Measurements from ENCODE around the gene SYS1.
A peak's percentile ranks its signal among the peaks of the same experiment; 100 is the strongest.
"Not testable (repeated sequence)": the region's sequence is repeated elsewhere in the genome, so short reads cannot be mapped to it uniquely, and the experiment has no call there.

SYS1 gene

DNA sequence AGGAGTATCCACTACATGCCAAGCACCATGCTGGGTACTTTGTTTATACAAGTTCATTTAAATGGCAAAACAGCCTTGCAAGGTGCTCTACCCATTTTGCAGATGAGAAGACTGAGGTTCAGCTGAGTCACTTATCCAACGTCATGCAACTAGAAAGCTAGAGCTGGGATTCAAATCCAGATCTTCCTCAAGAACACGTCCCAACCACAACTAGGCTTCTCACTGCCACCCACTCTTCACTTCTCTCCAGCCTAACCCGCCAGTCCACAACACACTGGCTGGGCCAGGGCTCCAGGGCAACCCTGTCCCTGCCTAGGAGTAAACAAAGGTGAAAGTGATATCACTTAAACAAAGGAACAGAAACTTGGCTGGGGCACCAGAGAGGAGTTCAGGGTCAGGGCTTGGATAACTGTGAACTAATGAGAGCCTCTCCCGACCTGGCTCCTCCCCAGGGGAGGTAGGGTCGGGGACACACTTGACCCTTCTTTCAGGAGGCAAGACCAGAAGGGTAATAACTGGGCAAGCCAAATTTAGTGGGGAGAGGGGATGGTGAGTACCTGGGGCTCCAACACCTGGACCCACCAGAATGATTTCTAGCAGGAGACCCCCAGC lies 22.6 kb upstream of the SYS1 start:
- DNase-seq, result no peak

DNA sequence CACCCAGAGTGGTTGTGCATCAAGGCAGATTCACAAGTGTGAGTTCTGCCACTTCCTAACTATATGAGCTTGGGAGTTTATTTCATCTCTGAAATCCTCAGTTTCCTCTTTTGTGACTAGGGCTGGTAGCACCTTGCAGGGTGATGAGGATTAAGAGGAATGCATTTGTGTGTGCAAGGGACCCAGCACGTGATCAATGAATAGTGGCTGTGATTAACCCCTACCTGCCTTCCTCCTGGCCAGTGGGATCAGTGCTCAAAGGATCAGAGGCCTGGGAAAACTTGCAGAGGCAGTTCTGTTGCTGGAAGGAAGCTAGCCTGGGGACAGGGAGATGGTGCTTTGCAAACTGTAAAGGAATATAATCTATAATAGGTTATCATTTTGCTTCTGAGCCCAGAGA lies 22.0 kb upstream of the SYS1 start:
- no peak for DNase-seq

DNA sequence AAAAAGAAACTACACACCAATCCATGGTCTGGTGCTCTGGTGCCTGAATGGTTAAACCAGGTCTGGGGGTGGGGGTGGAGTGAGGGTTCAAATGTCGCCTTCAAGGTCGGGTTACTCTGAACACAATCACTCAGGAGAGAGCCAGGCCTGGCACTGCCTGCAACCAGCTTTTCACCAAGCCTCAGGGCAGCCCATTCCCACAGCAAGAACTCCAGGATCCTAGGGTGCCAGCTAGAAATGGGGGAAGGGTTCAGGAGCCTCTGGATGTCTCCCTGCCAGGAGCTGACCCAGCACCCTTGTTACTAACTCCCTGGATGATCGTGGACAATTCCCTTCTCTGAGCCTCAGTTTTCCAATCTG lies 21.4 kb upstream of the SYS1 start:
- no peak for DNase-seq

DNA sequence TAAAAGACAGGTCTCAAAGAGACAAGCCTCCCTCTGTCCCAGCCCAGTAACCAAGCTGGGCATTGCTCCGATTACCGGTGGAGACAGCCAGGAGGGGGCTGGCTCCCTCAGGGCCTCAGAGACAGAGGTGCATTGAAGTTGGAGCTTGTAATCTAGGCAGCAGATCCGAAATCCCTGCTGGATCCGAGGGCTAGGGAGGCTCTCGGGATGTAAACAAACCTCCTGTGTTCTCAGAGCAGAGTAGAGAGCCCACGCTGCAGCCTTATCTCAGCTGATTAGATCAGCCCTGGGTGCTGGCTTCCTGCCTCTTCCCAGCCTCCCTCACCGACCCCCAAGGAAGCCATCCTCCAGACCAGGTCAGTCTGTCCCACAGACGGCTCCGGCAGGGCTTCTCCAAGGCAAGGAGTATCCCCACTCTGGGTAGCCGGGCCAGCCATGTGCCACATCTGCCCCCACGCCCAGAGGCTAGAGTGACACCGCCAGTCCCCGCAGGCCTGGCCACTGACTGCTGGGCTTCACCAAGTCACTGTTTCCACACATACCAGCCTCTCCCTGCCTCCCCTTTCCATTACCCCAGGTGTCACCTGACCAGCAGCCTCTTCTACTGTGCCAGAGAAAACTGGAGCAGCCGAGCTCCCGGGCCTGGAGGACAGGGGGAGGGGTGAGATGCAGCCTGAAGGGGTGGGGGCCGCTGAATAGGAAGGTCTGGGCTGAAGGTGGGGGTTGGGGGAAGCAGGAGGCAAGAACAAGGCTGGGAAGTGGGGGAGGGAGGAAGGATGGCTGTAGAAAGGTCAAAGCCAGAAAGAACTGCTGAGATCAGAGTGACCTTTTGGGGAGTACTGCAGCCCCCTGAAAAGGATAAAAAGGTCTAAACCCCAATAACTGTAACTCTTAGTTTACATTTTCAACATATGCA lies 20.8 kb upstream of the SYS1 start:
- peak; percentile 62 for DNase-seq

DNA sequence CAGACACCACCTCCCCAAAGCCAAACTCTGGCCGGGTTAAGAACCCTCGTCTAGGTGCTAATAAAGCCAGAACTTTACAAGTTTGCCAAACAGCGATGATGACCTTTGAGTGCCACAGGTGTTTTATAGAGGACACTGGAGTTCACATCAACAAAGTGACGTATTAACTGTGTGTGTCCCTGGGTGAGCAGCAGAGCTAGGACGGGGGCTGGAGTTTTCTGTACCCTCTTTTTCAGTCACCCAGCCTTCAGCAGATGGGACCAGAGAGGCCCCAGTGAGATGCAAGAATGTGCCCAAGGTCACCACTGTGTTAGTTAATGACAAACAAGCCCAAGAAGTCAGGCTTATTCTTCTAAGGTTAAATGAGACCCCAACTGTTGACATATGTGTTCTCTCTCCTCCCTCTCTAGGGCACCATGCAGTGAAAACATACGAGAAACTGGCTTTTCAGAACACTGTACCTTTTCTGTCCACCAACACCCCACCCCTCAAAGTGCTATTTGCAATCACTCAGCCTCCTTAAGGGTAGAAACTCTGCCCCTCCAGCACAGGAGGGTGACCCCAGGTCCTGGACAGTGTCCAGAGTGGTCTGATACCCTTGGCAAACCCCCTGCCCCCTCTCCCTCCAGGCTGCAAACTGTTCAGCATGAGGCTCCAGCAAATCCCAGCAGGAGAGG lies 20.0 kb upstream of the SYS1 start:
- no peak for DNase-seq

DNA sequence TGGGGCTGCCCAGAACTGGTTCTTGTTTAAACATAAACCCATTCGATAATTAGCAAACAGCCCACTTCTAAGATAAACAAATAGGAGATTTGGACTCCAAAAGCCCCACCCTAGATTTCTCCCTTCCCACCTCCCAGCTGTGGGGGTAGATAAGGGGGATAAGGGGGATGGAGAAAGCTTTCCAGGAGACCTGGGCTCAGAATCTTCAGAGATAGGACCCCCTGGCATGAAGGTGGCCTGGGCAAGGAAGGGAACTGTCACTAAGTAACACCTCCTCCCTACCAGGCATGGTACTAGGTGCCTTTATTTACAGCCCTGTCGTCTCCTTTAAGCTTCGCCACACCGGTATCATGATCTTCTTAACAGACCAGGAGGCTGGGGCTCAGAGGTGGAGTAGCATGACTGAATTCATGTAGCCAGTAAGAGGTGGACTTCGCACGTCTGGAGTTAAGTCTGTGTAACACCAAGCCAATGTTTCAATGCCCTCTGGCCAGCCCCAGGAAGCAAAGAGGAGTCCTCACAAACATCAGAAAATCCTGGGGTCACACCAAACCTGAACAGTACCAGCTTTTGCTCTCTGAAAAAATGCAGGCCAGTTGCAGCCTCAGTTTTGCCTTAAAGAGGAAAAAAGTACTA lies 19.3 kb upstream of the SYS1 start:
- DNase-seq, result no peak

DNA sequence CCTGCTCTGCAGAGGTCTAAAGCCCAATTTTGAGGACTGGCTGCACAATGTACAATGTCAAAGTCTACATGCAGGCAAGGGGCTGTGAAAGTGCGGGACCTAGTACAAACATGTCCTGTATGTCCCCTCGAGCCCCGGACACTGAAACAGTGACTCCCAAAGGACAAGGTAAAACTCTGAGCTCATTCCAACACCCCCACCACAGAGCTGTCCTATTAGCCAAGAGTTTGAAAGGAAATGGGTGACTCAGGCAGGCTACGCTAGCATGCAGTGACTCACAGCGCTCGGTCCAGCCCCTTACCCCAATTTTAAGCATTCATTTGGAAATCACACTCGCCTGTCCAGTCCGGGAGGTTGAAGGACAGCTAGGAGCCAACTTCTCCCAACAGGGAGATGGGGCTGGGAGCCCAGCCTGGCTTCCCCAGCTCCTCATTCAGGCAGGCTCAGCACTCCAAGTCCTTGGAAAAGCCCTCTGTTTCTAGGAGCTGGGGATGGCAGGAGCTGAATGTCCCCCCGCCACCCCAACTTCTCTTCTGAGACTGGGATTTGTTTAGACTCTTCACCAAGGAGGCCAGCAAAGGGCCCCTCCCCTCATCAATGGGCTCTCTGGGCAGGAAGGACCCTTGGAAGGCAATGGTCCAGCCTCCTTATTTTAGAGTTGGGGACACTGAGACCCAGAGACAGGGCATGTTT lies 18.6 kb upstream of the SYS1 start:
- DNase-seq, result peak; percentile 96

DNA sequence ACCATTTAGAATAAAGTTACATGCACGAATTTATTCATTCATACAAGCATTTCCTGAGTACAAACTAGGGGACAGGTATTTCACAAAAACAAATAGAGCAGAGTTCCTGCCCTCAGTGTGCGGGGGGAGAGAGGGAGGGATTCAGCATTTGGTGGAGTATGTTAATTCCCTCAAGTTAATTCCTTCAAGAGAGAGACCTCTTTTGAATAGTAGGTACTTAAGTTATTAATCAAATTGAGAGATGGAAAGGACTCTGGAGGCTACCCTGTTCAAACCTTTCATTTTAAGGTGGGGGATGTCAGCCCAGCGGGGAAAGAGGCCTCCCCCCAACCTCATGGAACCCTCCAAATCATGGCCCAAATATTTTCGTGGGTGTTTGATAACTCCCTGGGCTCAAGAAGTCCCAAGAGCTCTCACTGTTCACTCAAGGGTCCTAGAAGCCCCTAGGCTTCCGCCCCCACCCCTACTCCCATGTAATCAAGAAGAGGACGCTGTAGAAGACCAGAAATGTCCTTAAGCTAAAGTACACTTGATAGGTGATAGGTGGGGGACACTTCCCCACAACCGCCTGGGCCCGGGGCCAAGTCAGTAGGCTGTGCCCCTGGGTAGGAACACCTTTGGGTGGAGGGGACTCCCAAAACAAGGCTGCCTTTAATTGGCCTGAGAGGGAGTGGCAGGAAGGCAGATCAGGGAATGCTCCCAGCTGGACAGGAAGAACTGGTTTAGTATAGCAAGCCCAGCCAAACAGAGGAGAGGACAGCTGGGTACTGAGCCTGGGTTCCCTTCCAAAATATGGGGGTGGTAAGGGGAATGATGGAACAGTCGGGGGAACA lies 17.6 kb upstream of the SYS1 start:
- DNase-seq, result no peak

DNA sequence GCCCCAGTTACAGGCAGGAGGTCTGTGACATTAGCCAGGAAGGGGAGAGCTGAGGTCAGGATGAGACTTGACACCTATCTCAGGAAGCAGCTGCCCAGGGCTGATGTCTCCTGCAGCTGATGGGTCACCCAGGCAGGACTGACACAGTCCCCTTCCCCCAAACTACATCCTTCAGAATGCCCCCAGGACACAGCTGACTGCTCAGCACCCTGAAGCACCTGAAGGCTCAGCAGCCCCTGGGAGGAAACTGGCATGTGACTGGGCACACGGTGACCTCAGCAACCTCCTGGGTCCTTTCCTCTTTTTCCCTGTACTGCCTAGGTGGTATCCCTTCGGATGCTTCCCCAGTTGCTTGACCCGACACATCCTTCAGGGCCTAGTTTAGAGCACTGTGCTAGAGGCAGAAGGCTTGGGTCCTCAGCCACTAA lies 16.7 kb upstream of the SYS1 start:
- DNase-seq, result no peak

DNA sequence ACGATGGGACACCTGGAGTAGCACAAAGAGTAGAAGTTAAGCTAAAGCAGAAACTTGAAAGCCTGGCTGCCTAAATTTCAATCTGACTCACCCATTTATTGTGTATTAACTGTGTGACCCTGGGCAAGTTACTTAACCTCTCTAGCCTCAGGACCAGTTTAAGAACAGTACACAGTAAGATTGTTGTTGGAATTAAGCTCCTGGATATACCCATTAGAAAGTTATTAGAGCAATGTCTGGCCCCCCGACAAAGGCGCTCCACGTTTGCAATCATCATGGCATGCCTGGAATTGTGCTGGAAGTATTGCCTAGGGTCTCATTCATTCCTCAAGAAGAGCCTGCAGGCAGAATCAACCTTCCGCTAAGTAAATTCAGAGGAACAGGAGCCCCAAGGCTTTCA lies 16.1 kb upstream of the SYS1 start:
- peak; percentile 49 for DNase-seq

DNA sequence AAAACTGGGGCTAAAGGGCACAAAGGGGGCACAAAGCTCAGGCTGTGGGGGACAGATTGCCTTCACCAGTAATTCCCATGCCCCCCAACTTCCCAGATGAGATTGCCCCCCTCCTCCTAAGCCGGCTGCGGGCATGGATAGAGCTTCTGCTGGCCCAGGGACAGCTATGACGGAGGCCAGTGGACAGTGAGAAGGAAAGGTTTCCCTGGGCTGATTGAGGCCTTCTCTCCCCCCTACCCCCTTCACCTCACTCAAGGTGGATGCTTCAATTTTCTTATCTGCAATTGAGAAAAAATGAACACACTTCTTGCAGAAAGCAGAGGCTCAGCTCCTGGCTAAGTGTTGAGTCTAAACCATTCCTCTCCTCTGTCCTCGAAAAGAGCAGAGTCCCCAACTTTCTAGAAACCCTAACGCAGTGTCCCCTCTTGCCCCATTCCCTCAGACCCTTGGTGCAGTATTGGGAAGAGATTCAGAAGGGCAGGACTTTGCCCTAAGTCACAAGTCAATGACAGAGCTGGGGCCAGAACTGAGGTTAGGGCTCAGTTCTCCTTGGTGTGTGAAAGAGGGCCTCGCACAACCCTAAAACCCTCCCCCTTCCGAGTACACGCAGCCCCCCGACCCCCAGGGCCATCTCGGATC lies 15.5 kb upstream of the SYS1 start:
- DNase-seq, result no peak

DNA sequence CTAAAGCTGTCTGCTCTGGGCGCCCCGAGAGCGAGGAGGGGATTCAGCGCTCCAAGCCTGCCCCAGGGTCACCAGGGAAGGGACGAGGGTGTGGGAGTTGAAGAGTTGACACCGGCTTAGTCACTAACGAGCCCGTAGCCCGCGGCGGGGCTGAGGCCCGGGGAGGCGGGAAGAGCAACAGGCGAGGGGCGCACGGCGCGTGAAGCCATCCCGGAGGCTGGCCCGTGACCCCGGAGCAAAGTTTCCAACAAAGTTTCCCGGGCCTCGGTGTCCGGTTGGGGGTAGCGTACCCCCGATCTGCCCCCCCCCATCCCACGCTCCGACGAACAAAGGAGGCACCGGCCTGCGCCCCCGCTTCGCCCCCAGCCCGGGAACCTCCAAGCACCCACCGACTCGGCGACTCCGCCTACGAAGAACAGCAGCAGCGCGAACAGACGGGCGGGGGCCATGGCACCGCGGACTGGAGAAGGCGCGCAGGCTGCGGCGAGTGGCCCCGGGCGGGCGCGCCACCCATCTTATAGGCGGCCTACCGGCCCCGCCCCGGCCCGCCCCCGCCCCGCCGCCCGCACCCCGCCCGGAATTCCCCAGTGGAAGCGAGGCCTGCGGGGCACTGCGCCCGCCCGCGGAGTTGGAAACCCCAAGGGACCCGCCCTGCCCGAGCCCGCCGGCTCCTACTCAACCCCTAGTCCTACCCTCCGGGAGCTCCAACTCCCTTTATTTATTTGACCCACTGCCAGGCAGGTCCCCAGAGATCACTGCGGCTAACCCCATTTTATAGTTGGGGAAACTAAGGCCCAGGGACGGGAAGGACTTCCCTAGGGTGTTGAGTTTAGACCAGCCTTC lies 14.8 kb upstream of the SYS1 start, which contains the start of gene SDC4:
SDC4 (minus strand) TSS at position 489 of the 843 bp plus-strand sequence; CDS start at position 449, 40 bp downstream.
- peak; percentile 80 for DNase-seq

DNA sequence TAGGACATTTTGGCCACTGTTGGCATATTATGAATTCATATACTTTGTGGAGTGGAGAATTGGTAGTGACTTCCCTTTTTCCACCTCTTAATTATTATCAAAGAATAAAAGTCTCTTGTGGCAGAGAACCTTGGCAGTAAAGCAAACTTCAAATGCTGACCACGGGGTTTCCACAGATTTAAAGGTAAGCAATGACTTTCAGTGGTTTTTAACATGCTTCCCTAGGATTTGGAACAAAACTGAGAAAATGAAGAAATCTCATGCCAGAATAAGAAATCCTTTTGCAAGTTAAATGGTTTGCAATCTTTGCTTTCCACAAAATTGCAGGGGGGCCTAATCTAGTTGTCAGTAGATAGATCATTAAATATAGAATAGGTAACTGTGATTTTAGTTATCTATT lies 12.7 kb upstream of the SYS1 start:
- DNase-seq, result no peak

DNA sequence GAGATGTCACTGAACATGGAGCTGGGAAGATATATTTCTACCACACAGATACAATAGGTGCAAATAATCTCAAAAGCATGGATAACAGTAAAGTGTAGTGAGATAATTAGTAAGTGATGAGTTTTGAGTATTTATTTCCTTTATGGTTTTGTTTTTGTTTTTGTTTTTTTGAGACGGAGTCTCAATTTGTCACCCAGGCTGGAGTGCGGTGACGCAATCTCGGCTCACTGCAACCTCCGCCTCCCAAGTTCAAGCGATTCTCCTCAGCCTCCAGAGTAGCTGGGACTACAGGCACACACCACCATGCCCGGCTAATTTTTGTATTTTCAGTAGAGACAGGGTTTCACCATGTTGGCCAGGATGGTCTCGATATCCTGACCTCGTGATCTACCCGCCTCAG lies 12.2 kb upstream of the SYS1 start:
- not testable (repeated sequence) for DNase-seq

DNA sequence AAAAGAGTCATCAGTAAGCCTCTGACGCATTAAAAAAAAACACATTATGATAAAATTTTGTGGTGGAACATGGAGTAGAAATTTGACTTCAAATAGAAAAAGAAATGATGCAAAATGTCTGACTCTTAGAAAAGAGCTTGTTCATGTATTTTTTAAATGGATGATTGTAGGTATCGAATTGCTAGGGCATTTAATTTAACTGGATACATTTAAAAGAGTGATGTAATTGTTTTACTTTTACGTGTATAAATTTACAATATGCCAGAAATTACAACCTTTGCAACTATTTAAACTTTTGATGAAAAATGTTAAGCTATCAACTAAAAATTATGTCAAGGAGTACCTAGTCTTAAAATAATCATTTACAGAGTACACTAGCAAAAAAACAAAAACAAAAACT lies 10.2 kb upstream of the SYS1 start:
- no peak for DNase-seq

DNA sequence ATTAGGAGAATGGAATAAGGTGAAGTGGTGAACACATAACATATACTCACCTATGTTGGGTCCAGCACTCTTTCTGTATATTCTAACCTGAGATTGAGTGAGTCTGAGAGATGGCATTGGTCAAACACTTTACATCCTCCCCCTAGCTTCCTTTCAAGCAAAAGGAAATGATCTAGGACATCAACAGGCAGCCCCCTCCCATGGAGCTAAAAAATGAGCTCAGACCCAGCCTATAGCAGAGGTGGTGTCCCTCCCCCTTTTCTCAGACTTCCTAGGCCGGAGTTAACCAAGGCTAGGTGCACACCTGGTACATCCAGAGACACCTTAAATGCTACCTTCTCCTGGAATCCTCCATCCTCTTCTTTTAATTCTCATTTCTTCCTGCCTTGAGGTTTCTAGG lies 9.2 kb upstream of the SYS1 start:
- no peak for DNase-seq

DNA sequence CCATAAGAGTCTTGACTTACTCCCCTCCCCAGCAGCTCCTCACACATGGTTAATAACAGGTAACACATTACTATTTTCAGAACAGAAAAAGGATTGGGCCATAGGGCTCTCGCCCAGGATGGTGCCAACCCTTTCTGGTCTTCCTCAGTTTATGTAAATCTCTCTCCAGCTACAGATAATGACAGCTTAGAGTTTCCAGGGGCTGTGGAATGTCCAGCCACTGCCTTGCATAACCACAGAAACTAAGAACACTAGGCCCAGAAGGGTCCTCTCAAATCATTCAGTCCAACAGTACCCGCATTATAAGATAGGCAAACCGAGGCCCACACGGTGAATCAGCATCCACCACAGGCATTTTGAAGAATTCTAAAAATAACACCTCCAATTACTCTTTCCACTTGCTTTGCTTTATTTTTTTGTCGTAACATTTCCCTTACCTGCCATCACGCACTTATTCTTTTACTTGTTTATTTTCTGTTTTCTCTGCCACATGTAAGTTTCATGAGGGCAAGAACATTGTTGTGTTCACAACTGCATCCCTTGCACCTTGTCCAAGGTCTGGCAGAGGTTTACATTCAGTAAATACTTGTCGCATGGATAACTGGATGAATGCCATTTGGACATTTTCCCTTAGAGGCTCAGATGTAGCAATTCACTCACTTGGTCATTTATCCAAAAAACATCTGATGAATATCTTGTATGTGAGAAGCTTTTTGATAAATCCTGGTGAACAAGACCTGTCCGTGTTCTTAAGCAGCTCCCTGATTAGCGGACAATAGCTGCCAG lies 8.3 kb upstream of the SYS1 start:
- DNase-seq, result peak; percentile 35

DNA sequence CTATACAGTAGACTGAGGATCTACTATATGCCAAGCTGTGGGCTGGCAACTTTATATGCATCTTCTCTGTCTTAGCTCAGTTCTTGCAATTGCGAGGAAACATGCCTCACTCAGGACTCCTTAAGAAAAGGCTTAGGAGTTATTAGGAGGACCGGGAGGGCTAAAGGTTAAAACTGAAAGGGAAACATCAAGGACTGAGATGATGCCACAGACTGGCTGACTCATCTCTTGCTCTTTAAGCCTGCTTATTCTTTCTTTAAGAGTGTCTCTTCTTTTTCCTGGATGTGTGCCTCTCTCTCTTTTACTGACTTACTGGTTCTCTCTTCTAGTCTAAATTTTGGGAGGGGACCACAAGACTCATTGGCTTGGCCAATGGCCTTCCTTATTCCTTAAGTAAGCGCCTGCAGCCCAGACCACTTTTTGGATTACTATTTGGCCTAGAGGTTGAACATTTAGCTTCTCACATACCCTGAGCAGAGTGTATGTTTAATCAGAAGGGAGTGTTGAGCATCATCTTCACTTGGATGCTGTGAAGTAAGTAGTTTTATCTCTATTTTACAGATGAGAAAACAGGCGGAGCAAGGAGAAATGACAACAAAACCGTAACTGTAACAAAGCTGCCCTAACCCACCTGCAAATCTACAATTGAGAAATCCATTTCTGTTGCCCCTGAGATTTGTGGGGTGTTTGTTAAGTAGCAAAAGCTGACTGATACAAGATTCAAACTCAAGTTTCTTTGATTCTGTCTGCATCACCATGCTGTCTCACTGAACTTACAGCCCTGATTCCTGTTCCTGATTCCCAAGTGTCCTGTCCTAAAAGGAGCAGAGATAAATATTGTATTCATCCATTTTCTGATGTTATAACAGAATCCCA lies 7.5 kb upstream of the SYS1 start:
- DNase-seq, result peak; percentile 81
